OCI-M2 (cell line): ENCODE data around the gene MTURN.
A peak's percentile ranks its signal among the peaks of the same experiment; 100 is the strongest.

Experiments
- DNase-seq: peaks from one replicate; lab custom pipeline; 2025; ENCODE audit not compliant: unreplicated experiment; lab: John Stamatoyannopoulos, UW

MTURN gene

GRCh38 chr7:30159698-30160143 lies 24.9 kb downstream of the MTURN start:
- no peak for DNase-seq

GRCh38 chr7:30160329-30160728 lies 25.5 kb downstream of the MTURN start:
- DNase-seq: no peak

GRCh38 chr7:30162133-30162532 lies 27.3 kb downstream of the MTURN start:
- DNase-seq: no peak

GRCh38 chr7:30162622-30163124 lies 27.9 kb downstream of the MTURN start:
- peak; percentile 29 for DNase-seq

- DNase-seq: peak; percentile 39
Observed at GRCh38 chr7:30163231-30163894, 28.6 kb downstream of the MTURN start.

GRCh38 chr7:30164567-30164966 lies 29.8 kb downstream of the MTURN start:
- DNase-seq: no peak

GRCh38 chr7:30165590-30165989 lies 30.8 kb downstream of the MTURN start:
- no peak for DNase-seq

GRCh38 chr7:30166155-30166840 lies 31.5 kb downstream of the MTURN start:
- DNase-seq: no peak

GRCh38 chr7:30166841-30167235 lies 32.1 kb downstream of the MTURN start:
- no peak for DNase-seq

- no peak for DNase-seq
Observed at GRCh38 chr7:30167901-30168300, 33.1 kb downstream of the MTURN start.

GRCh38 chr7:30168835-30169573 lies 34.2 kb downstream of the MTURN start:
- no peak for DNase-seq

GRCh38 chr7:30169579-30169978 lies 34.8 kb downstream of the MTURN start:
- DNase-seq: no peak

GRCh38 chr7:30170476-30171205 lies 35.9 kb downstream of the MTURN start:
- DNase-seq: no peak

GRCh38 chr7:30171766-30172447 lies 37.1 kb downstream of the MTURN start:
- DNase-seq: no peak

- no peak for DNase-seq
Observed at GRCh38 chr7:30172451-30172850, 37.7 kb downstream of the MTURN start.

GRCh38 chr7:30173058-30173897 lies 38.5 kb downstream of the MTURN start:
- no peak for DNase-seq

GRCh38 chr7:30175180-30175579 lies 40.4 kb downstream of the MTURN start:
- DNase-seq: no peak

- DNase-seq: no peak
Observed at GRCh38 chr7:30175636-30176147, 40.9 kb downstream of the MTURN start.

GRCh38 chr7:30176463-30177109 lies 41.8 kb downstream of the MTURN start:
- DNase-seq: no peak
